Endometrium (tissue), 2 donors: ENCODE data around the gene SRSF2.
"Not testable (repeated sequence)": the region's sequence is repeated elsewhere in the genome, so short reads cannot be mapped to it uniquely, and the experiment has no call there.

Experiments used
- FAIRE-seq: peaks from 2 replicates; lab custom pipeline; 2012; peaks lifted over from hg19 to GRCh38; lab: Jason Lieb, UNC
- donor health status: control.
- donor health status: control.

Gene SRSF2

DNA sequence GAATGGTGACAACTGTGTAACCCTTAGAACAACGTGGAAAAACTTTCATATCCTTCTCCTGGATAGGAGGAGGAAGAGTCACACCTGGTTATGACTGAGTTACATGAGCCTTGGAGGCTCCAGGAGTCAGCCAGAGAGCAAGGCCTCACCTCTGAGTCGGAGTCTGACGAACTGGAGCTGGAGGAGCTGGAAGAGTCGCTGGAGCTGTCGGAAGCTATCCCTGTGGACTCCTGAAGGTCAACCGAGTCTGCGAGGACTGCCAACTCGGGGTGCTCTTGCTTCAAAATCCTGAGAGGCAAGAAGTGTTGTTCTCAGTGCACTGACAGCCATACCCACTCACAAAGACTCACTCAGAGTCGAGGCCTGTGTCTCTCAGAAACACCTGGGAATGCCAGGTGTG is 16.9 kb downstream of the SRSF2 start:
- FAIRE-seq: no peak

DNA sequence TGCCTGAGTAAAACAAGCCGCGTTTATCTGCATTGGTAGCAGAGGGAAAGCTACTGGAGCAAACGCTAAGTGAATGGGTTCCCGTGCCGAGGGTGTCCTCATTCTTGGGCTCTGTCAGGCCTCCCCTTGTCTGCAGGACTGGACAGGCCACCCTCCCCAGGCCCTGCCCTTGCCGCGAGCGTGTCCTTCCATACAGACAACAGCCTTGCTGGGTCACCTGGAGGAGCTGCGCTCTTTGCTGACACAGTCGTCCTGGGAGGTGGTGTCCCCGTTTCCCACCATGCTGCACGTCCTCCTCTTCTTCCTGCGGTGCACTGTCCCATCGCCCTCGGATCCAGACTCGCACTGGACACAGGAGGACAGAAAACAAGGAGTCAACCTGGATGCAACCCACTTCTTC is 18.6 kb downstream of the SRSF2 start:
- FAIRE-seq: no peak

DNA sequence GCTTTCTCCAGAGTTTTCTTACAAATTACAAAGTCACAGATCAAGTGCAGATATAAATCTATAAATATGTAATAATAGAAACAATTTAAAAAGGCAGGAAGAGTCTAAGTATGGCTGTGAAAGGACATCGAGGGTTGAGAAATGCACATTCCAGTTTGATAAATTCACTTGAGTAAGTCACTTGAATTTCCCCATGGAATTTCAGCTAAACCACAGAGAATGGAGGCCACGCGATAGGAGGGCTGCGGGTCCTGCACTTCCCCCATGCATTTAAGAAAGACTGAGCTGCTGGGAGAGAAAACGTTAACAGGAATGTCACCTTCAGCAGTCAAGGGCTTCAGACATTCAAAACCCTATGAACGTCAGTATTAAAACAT is 20.3 kb downstream of the SRSF2 start:
- FAIRE-seq: no peak

DNA sequence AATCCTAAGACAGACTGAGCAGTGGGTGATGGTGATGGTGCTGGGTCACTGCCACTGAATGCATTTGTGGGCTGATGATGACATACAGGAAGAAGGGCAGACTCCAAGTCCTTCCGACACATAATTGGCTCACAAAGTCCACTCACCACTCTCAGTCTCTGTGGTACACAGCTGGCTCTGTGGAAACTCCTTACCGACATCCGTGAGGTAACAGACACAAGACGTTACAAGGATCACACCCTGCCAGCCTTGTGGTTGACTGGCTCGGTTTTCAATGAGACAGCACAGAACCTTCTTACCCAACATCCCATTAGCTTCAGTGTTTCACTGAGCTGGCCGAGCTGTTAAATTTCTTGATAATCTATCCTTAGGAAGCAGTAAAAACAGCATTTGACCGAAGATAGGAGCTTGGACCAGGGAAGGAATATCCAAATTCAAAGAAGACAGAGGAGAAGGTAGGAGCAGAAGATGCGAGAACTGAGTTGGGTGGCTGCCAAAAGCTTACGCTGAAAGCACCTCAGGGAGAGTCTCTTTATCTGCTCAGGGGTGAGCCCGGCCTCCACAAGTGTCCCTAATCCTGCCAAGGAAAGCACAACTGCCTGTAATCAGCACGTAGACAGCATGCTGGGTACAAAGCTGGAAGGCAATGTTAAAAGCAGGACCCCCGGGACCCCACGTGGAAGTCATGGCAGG is 20.8 kb downstream of the SRSF2 start:
- no peak for FAIRE-seq

DNA sequence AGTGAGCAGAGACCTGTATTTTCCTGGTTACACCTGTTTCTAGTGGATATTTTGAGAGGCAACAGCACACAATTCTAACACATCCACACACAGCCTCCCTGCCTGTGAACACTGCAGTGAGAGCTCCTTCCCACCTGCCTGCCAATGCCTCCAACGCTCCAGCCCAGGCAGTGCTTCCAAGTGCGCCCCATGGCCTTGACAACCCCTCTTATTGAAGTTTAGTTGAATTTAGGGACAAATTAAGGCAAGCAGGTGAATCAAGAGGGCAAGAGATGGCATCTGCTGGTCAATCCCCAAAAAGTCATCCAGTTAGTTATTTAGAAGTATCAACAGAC is 21.7 kb downstream of the SRSF2 start:
- FAIRE-seq: no peak

DNA sequence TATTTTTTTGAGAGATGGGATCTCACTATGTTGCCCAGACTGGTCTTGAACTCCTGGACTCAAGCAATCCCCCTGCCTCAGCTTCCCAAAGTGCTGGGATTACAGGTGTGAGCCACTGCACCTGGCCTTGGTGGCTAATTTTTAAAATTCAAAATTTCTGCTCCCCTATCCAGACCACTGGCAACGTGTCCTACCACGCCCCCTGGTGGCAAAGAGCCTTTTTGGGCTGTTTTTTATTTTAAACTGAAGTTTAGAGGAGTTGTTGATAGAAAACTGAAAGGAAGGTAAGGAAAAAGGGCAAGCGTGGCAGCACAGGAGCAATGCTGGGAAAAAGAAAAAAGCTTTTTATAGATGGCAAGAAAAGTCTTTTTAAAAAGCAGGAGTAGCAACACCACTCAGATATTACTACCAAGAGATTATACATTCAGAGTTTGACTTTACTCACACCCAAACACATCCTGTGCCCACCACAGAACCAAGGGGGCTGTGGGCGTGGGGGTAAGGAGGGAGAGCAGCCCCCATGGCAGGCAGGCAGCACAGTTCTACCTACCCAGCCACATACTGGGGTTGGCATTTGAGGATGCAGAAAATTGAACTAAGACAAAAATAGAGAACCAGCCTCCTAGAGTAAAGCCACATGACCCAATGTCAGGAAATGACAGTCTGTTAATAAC is 22.2 kb downstream of the SRSF2 start:
- no peak for FAIRE-seq

DNA sequence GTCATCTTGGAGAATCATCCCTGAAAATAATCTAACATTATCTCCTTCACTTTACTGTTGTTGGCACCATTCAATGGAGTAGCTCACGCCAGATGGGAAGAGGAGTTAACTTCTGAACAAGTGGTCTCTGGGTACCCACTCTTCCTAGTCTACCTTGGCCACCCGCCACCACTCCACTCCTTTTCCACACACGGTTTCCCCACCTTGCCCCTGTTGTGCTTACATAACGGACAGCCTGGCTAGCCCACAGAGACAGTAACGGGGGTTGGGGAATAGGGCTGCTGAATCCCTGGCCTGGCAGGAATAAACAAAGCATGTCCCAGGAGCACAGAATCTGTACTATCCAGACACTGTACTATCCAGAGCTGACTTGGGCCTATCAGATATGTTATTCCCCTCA is 22.8 kb downstream of the SRSF2 start:
- no peak for FAIRE-seq

DNA sequence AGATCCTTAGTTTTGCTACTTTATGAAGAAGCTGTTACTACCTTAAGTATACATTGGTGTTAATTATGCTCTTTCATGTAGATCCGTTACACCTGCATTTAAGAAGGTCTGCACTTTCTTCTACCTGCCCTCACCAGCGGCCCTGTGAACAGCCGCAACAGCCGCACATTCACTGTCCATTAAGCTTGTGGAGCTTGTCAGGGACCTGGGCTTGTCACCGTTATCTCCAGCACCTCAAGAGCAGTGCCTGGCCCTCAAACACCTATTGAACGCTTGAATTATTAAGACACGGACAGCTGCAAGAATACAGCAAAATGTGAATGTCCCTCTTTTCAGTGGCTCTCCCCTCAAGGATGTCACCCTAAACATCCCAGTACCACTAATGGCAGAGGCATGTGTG is 23.4 kb downstream of the SRSF2 start:
- no peak for FAIRE-seq

DNA sequence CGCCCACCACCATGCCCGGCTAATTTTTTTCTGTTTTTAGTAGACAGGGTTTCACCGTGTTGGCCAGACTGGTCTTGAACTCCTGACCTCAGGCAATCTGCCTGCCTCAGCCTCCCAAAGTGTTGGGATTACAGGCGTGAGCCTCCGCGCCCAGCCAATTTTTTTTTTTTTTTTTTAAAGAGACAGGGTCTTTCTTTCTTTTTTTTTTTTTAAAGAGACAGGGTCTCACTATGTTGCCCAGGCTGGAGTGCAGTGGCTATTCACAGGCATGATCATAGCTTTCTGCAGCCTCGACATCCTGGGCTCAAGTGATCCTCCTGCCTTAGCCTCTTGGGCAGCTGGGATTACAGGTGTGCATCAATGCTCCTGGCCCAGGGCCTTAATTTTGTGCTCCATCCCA is 24.8 kb downstream of the SRSF2 start:
- not testable (repeated sequence) for FAIRE-seq

DNA sequence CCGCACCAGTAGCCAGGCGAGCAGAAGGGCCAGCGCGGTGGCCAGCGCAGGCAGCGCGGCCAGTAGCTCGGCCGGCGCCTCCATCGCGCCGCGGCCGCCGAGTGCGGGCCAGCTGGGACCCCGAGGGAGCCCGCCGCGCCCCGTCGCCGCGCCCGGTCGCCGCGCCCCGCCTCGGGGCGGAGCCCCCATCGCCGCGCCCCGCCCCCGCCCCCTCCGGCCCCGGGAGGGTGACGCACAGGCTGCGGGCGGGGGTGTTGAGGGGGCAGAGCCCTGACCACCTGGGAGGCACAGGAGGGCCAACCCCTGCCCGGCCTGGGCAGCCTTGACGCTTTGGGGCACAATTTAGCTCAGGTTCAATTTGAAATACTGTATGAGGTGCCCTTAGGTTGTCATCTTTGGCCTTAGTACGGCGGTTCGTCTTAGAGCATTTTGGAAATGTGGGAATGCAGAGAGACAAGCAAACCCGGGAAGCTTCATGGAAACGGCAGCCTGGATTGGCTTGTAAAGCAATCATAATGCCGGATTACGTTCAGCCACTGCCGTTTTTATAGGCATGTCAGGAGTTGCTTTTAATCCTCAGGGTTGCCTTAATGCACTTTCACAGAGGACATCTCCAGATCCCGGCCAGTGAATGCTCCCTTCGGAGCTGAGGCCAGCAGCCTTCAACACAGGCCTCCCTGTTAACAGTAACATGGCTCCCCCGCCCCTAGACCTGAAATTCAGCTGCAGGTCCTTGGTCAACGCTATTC is 26.1 kb downstream of the SRSF2 start, which contains the start of gene MXRA7:
MXRA7 (minus strand) TSS at position 103 of the 749 bp plus-strand sequence; CDS start at position 84, 19 bp downstream.
- FAIRE-seq: no peak

DNA sequence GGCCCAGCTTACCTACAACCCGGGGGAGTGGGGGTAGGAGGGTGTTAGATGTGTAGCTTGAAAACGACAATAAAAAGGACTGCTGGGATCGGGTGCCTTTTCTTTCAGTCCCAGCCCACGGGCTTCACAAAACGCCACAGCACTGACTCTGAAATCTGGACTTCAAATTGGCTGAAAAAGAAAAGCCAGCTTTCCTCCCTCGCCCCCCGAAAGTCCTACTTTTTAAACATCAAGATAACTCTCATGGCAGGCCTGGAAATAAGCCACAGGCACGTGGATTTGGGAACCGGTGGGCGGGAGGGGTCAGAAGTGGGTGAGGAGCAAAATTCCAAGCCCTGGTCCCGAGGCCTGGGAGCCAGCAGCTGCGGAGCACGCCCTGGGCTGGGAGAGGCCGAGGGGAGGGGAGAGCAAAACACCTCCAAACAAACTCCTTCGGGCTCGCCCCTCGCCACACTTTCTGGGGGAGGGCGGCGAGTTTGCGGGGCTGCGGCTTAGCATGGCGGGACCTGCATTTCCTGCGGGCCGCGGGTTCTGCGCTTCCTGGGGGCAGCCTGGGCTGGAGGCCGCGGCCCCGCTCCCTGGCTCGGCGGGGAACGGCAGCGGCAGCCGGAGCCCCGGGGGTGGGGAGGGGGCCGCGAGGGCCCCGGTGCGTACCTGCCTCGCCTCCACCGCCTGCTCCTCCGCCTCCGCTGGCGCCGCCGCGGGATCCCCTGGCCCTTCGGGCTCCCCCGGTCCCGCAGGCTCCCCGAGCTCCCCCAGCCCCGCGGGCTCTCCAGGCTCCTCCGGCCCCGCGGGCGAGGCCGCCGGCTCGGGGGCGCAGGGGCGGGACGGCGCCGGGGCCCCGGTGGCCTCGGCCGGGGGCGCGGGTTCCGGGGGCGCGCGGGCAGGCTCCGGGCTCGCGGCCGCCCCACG is 26.9 kb downstream of the SRSF2 start:
- FAIRE-seq: not testable (repeated sequence)

DNA sequence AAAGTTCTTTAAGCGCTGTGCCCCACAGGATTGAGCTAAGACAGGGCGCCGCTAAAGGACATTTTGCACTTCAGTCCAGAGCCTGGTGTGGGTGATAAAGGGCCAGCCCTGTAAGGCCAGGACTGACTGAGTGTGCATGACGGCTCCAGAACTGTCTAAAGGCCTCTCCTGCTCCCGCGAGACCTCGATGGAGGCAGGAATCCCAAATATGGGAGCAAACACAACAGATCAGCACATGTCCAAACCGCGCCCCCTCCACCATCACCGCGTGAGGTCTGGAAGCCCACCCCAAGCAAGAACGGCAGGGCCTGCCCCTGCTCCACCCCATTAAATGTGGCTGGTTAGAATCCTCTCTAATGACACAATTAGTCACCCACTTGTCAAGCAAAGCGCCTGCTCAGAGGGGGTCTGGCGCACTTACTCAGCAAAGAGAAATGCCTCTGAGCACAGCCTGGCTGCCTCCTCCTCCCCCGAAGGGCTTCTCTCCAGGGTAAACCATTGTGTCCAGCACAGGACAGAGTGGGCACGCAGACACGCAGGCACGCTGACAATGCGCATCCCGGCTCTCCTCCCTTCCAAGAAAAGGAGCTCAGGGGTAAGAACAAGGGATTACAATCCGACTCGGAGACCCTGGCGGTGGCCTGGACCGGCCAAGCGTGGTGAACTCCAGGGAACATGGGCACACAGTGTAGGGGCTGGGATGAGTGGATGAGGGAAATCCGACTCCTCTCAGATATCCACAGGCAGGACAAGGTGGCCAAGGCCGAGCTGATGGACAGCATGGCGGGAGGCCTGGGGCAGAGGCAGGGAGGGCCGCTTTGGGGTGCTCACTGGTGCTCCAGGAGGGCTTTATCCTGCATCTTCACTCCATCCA is 27.8 kb downstream of the SRSF2 start:
- peak; percentile 85 for FAIRE-seq

DNA sequence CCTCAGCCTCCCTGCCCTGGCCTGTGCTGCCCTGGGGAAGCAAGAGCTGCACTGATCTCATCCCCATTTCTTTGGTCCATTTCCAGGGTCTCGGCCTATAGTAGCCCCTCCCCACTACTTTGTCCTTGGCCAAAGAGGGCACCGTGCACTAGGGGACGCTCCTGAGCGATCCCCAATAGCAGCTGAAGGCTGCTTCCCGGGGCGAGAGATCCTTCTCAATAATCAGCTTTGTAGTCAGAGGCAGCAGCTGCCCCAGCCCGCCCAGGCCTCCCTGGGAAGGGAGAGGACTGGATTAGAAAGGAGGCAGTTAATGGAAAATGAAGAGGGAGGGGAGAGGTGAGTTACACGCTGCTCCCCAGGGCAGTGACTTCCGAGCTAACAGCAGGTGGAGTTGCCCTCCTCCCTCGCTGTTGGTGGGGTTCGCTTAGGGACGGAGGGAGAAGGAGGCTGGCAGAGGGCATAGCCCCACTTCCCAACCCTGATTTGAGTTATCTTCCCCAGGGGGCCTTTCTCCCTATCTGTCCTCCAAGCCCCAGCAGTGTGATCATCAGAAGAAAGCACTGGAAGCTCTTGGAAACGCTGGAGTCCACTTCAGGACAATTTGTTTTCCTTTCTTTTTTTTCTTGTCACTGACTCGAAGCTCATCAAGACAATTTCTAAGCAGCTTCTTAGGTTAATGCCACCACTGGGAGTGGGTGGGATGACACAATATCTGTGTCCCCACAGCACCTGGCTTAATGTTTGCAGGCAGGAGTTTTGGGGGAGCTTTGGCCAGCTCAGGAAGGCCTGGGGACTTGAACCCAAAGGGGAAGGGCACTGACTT is 28.9 kb downstream of the SRSF2 start:
- FAIRE-seq: no peak

DNA sequence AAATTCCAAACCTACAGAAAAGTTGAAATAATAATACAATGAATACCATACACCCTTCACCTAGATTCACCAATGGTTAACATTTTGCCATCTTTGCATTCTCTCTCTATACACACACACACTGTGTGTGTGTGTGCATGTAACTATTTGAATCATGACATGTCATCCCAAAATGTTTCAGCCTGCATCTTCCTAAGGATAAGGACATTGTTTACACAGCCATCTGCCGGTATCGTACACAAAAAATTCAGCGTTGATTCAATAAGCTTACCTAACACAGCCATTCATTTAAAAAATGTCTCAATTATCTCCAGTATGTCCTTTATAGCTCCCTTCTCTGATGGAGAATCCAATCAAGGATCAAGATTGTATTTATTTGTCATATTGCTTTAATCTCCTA is 30.3 kb downstream of the SRSF2 start:
- FAIRE-seq: no peak

DNA sequence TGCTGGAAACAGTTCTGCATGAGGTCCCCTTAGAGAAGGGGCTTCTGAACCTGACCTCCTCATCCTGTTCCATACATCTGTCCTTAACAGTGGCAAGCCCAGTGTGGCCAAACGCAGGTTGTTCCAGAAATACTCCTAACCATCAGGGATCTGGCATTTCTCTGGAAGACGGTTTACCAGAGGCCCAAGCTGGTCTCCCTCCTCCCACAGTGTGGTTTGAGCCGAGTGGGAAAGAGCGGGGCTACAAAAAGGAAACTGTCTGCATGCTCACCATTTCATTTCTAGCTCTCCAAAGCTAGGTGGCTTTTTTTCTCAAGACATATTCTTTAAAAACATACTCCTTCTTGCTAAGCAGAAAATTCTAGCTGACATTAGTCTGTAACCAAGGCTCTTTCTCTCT is 32.3 kb downstream of the SRSF2 start:
- FAIRE-seq: no peak

DNA sequence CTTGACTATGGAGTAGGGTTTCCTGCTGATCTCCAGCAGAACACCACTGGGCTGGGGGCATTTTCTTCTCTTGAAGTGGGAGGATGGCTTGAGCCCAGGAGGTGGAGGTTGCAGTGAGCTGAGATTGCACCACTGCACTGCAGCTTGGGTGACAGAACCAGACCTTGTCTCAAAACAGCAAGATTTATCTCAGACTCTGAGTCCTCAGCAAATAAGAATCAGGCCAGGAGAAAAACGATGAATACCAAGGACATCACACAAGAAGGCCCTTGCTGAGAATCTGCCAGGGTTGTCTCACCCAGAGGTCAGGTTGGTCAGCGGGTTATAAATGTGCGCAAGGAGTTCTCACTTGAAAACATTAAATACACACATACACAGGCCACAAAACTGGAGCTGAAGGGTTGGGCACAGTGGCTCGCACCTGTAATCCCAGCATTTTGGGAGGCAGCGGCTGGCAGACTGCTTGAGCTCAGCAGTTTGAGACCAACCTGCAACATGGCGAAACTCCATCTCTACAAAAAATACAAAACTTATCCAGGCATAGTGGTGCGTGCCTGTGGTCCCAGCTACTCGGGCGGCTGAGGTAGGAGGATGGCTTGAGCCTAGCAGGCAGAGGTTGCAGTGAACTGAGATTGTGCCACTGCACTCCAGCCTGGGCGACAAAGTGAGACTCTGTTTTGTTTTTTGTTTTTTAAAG is 34.0 kb downstream of the SRSF2 start:
- FAIRE-seq: no peak

DNA sequence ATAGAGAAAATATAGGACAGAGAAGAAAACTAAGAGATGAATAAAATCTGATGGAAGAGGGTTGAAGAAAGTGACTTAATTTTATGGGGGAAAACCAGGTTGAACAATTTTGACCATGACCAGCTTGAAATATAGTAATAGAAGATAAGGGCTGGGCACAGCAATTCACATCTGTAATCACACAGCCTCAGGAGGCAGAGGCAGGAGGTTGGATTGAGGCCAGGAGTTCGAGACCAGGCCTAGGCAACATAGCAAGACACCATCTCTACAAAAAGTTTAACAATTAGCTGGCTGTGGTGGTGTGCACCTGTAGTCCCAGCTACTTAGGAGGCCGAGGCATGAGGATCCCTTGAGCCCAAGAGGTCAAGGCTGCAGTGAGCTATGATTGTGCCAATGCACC is 35.1 kb downstream of the SRSF2 start:
- FAIRE-seq: no peak

DNA sequence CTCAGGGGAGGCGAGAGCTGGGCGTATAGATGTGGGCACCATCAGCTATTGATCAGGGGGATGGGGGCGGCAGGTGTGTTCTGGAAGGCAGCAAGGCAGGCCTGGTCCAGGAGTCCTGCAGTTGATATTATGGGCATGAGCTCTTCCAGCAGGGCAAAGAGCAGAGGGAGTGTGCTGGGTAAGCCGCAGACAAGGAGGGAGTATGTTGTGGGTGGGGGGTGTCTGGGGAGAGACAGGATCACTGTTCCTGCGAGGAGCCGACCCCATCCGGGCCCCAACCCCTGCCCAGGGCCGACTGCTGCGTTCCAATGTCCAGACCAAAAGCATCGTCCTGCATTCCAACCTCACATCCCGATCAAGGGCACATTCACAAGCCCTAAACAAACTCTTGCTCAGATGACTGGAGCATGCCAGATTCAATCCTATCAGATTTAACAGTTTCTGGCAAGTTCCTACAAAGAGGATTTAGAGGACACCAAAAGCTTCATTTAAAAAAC is 35.6 kb downstream of the SRSF2 start:
- FAIRE-seq: no peak

DNA sequence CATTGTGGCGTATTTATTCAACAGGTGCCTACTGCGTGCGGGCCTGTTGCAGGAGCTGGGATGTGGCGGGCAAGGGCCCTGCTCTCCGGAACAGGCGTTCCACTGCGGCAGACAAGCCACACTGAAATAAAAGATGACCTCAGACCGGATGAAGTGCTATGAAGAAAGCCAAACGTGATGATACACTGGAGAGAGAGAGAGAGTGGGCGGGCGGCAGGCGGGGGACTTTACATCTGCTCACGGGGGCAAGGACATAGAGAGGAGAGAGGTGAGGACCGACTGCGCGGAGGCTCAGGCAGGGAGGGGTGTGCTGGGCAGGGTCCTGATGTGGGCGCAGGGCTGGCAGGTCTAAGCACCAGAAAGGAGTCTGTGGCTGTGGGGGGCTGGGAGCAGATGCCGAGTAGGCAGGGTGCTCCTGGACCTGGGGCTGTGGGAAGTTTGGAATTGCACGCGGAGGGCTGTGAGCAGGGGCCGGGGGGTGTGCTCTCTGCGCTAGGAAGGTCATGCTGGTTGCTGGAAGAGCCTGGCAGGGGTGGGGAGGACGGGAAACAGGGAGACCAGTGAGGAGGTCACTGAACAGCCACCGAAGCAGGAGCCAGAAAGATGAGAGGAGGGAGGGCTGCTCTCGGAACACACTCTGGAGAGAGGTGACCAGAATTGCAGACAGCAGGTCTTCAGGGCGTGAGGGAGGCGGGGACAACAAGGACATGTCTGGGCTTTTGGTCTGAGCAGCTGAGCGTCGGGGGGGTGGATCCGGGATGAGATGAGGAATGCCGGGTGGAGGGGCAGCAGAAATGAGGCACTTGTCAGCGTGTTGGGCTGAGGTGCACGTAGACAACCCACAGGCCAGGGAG is 36.3 kb downstream of the SRSF2 start:
- FAIRE-seq: no peak
